HG02763 (cell line): ENCODE data around the gene POLR3A.

Experiments used
- ATAC-seq: cut with Tn5 transposase; IDR thresholded peaks from one replicate; pipeline ENCODE4 v1.9.1; 2021; ENCODE audit warnings: mild to moderate bottlenecking, moderate library complexity; ENCODE audit not compliant: unreplicated experiment

POLR3A gene

GRCh38 chr10:77983384-77984341, 45.7 kb downstream of the POLR3A start:
- ATAC-seq, result no peak

- ATAC-seq, result no peak
Observed at GRCh38 chr10:77981281-77981680, 48.0 kb downstream of the POLR3A start.

- no peak for ATAC-seq
Observed at GRCh38 chr10:77979221-77979620, 50.1 kb downstream of the POLR3A start.

GRCh38 chr10:77978360-77978759, 51.0 kb downstream of the POLR3A start:
- ATAC-seq, result no peak

GRCh38 chr10:77977934-77978333, 51.4 kb downstream of the POLR3A start:
- no peak for ATAC-seq

GRCh38 chr10:77977016-77977415, 52.3 kb downstream of the POLR3A start:
- ATAC-seq, result no peak

- ATAC-seq, result no peak
Observed at GRCh38 chr10:77975086-77975666, 54.1 kb downstream of the POLR3A start.

- no peak for ATAC-seq
Observed at GRCh38 chr10:77974396-77975074, 54.8 kb downstream of the POLR3A start.

- ATAC-seq, result no peak
Observed at GRCh38 chr10:77973276-77973675, 56.0 kb downstream of the POLR3A start.

GRCh38 chr10:77972148-77972547, 57.2 kb downstream of the POLR3A start:
- ATAC-seq, result no peak

GRCh38 chr10:77971804-77972144, 57.5 kb downstream of the POLR3A start:
- ATAC-seq, result no peak

- no peak for ATAC-seq
Observed at GRCh38 chr10:77970869-77971803, 58.2 kb downstream of the POLR3A start.

GRCh38 chr10:77969114-77969513, 60.2 kb downstream of the POLR3A start:
- ATAC-seq, result no peak

- no peak for ATAC-seq
Observed at GRCh38 chr10:77967611-77968022, 61.7 kb downstream of the POLR3A start.

- ATAC-seq, result no peak
Observed at GRCh38 chr10:77965294-77965693, 64.0 kb downstream of the POLR3A start.

- ATAC-seq, result no peak
Observed at GRCh38 chr10:77964811-77965210, 64.5 kb downstream of the POLR3A start.

- ATAC-seq, result no peak
Observed at GRCh38 chr10:77963901-77964300, 65.4 kb downstream of the POLR3A start.

- no peak for ATAC-seq
Observed at GRCh38 chr10:77962350-77963146, 66.8 kb downstream of the POLR3A start.

GRCh38 chr10:77961668-77962067, 67.6 kb downstream of the POLR3A start:
- ATAC-seq, result no peak

GRCh38 chr10:77960829-77961329, 68.4 kb downstream of the POLR3A start:
- no peak for ATAC-seq
